ENCODE measurements around the gene TTLL11.

- TF ChIP-seq, protein P1, sequence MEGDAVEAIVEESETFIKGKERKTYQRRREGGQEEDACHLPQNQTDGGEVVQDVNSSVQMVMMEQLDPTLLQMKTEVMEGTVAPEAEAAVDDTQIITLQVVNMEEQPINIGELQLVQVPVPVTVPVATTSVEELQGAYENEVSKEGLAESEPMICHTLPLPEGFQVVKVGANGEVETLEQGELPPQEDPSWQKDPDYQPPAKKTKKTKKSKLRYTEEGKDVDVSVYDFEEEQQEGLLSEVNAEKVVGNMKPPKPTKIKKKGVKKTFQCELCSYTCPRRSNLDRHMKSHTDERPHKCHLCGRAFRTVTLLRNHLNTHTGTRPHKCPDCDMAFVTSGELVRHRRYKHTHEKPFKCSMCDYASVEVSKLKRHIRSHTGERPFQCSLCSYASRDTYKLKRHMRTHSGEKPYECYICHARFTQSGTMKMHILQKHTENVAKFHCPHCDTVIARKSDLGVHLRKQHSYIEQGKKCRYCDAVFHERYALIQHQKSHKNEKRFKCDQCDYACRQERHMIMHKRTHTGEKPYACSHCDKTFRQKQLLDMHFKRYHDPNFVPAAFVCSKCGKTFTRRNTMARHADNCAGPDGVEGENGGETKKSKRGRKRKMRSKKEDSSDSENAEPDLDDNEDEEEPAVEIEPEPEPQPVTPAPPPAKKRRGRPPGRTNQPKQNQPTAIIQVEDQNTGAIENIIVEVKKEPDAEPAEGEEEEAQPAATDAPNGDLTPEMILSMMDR (IDR thresholded peaks at IDR 0.05): no peak
- TF ChIP-seq ZFX (IDR thresholded peaks at IDR 0.05; ENCODE audit: borderline replicate concordance): no peak
Observed at GRCh38 chr9:122096620-122097415, 3.7 kb upstream of the TTLL11 start.

Measured in 22Rv1 (cell line).